ENCODE measurements around the gene WWC1.
A peak's percentile ranks its signal among the peaks of the same experiment; 100 is the strongest.

- no peak for TF ChIP-seq KLF13 (tag; IDR thresholded peaks at IDR 0.05; ENCODE audit: borderline replicate concordance, low read depth)
- TF ChIP-seq SMAD1 (IDR thresholded peaks at IDR 0.05; ENCODE audit: low read depth, low read length, partially characterized antibody): no peak
- no peak for TF ChIP-seq ZNF584 (CRISPR knock-in tag; IDR thresholded peaks at IDR 0.05; ENCODE audit: low read depth)
- TF ChIP-seq POLR2A (conservative IDR thresholded peaks at IDR 0.05): no peak
- TF ChIP-seq CTCF (IDR thresholded peaks at IDR 0.05 in 2 of 3, conservative IDR thresholded peaks at IDR 0.05 in 1 of 3; ENCODE audit: insufficient read depth in 2 of 3, low read depth in 1 of 3, low read length in 3 of 3): peak; percentile 83 to 87 (median 86)
Observed at GRCh38 chr5:168268949-168269936, 22.2 kb upstream of the WWC1 start.

All from K562 (cell line).